Trophoblast cell (in vitro differentiated cells and primary cell): ENCODE measurements around the gene SLC25A23.

Experiments used
- DNase-seq, 2 donors: peaks; one replicate each; pipeline ENCODE4 v3.0.0-alpha.2; 2016
- H2AFZ ChIP-seq: 2 replicates; pipeline ENCODE4 v1.6.1; 2013; ENCODE audit warnings: low read length, moderate library complexity, mild to moderate bottlenecking; ENCODE audit not compliant: insufficient read depth, poor library complexity
- H2AK5ac ChIP-seq: 2 replicates; pipeline ENCODE4 v1.6.1; 2013; ENCODE audit warnings: mild to moderate bottlenecking, low read length
- H2BK120ac ChIP-seq: 2 replicates; pipeline ENCODE4 v1.6.1; 2013; ENCODE audit warnings: low read length, mild to moderate bottlenecking, moderate library complexity; ENCODE audit not compliant: insufficient read depth, poor library complexity
- H2BK12ac ChIP-seq: 2 replicates; pipeline ENCODE4 v1.6.1; 2013; ENCODE audit warnings: mild to moderate bottlenecking, low read length, moderate library complexity
- H2BK5ac ChIP-seq: 2 replicates; pipeline ENCODE4 v1.6.1; 2013; ENCODE audit warnings: low read length, low read depth, moderate library complexity, mild to moderate bottlenecking; ENCODE audit not compliant: poor library complexity
- H3K14ac ChIP-seq: 2 replicates; pipeline ENCODE4 v1.6.1; 2013; ENCODE audit warnings: mild to moderate bottlenecking, low read length
- H3K18ac ChIP-seq: 2 replicates; pipeline ENCODE4 v1.6.1; 2013; ENCODE audit warnings: mild to moderate bottlenecking, low read length
- H3K23ac ChIP-seq: 2 replicates; pipeline ENCODE4 v1.6.1; 2013; ENCODE audit warnings: low read length
- H3K27ac ChIP-seq: 2 replicates; pipeline ENCODE4 v1.5.1; 2013; ENCODE audit warnings: low read depth, mild to moderate bottlenecking, inconsistent platforms, low read length, moderate library complexity
- H3K27me3 ChIP-seq: 2 replicates; pipeline ENCODE4 v1.6.1; 2013; ENCODE audit warnings: inconsistent platforms, mild to moderate bottlenecking, low read length, moderate library complexity; ENCODE audit not compliant: insufficient read depth
- H3K36me3 ChIP-seq, 2 experiments: 1 replicate in 1 of 2; 2 replicates in 1 of 2; pipeline ENCODE4 v1.6.1; 2013; ENCODE audit warnings: low read length in 2 of 2, mild to moderate bottlenecking in 2 of 2, moderate library complexity in 1 of 2; ENCODE audit not compliant: insufficient read depth in 2 of 2, control insufficient read depth in 1 of 2
- H3K4ac ChIP-seq: 2 replicates; pipeline ENCODE4 v1.6.1; 2013; ENCODE audit warnings: low read depth, mild to moderate bottlenecking, low read length, moderate library complexity
- H3K4me1 ChIP-seq, 2 experiments: 1 replicate in 1 of 2; 2 replicates in 1 of 2; pipeline ENCODE4 v1.6.1; 2013; ENCODE audit warnings: low read length in 2 of 2, mild to moderate bottlenecking in 2 of 2, moderate library complexity in 1 of 2; ENCODE audit not compliant: insufficient read depth in 2 of 2, control insufficient read depth in 1 of 2
- H3K4me2 ChIP-seq: 2 replicates; pipeline ENCODE4 v1.6.1; 2013; ENCODE audit warnings: inconsistent platforms, mild to moderate bottlenecking, low read length, moderate library complexity
- H3K4me3 ChIP-seq: 2 replicates; pipeline ENCODE4 v1.5.1; 2013; ENCODE audit warnings: mild to moderate bottlenecking, low read depth, low read length, inconsistent platforms
- H3K79me1 ChIP-seq: one replicate; pipeline ENCODE4 v1.6.1; 2013; ENCODE audit warnings: low read length
- H3K79me2 ChIP-seq: 2 replicates; pipeline ENCODE4 v1.6.1; 2013; ENCODE audit warnings: low read length, mild to moderate bottlenecking; ENCODE audit not compliant: control insufficient read depth, insufficient read depth, poor library complexity
- H3K9ac ChIP-seq: 2 replicates; pipeline ENCODE4 v1.6.1; 2013; ENCODE audit warnings: mild to moderate bottlenecking, low read length
- H3K9me3 ChIP-seq: 2 replicates; pipeline ENCODE4 v1.6.1; 2013; ENCODE audit warnings: low read depth, mild to moderate bottlenecking, control low read depth, inconsistent platforms, low read length; ENCODE audit not compliant: insufficient read depth
- H4K12ac ChIP-seq: 2 replicates; pipeline ENCODE4 v1.6.1; 2013; ENCODE audit warnings: low read depth, mild to moderate bottlenecking, low read length, moderate library complexity
- H4K8ac ChIP-seq: 2 replicates; pipeline ENCODE4 v1.6.1; 2013; ENCODE audit warnings: low read depth, mild to moderate bottlenecking, low read length, moderate library complexity
- H4K91ac ChIP-seq: one replicate; pipeline ENCODE4 v1.6.1; 2013; ENCODE audit warnings: low read depth, mild to moderate bottlenecking, low read length, moderate library complexity
- WGBS: extraction: QIAGEN DNeasy Blood & Tissue Kit; methylation state at CpG from one replicate; pipeline ENCODE4 v1.1.7; 2013; ENCODE audit warnings: missing lambda C conversion rate; ENCODE audit not compliant: insufficient read length, insufficient coverage; ENCODE audit errors: extremely low coverage; 5-methylcytosine and 5-hydroxymethylcytosine counted together

Gene SLC25A23

DNA sequence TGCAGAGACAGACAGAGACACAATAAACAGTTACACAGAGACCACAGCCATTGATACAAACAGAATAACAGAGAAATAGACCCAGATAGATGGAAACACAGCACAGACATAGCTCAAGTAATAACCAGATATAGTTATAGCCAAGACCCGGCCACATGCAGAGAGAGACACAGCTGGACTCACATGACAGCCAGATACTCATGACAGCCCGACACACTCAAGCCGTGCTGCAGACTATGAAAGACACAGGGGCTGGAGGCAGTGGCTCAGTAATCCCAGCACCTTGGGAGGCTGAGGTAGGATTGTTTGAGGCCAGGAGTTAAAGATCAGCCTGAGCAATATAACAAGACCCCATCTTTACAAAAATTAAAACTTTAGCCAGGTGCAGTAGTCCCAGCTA, 23.6 kb upstream of the SLC25A23 start:
- Histone ChIP-seq H2AK5ac (no peak overlapping the region), H2BK120ac (no peak overlapping the region), H3K27me3 (no peaks in the 10 kb centered on the region), H2BK12ac (no peak overlapping the region), H4K8ac (no peak overlapping the region), H2BK5ac (no peak overlapping the region), H2AFZ (no peak overlapping the region), H3K4me1 (no peaks in the 10 kb centered on the region), H3K79me2 (no peaks in the 10 kb centered on the region), H3K27ac (no peak overlapping the region), H4K91ac (no peak overlapping the region), H3K79me1 (no peaks in the 10 kb centered on the region), H3K9me3 (peaks cover 3% of the 10 kb centered on the region), H3K23ac (no peak overlapping the region), H3K36me3 (no peaks in the 10 kb centered on the region), H3K18ac (no peak overlapping the region), H4K12ac (no peak overlapping the region), H3K4me2 (no peak overlapping the region), H3K9ac (no peak overlapping the region), H3K4ac (no peak overlapping the region), H3K4me3 (no peak overlapping the region), H3K14ac (no peak overlapping the region)
- no CpG with 5 or more reads among the region's 3 CpGs for WGBS
- no peak for DNase-seq

DNA sequence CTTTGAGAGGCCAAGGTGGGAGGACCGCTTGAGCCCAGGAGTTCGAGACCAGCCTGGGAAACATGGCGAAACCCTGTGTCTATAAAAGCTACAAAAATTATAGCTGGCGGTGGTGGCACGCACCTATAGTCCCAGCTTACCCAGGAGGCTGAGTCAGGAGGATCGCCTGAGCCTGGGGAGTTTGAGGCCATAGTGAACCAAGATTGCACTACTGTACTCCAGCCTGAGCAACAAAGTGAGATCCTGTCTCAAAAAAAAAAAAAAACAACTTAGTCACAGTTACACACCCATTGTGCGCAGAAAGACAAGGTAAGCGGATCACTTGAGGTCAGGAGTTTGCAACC, 22.7 kb upstream of the SLC25A23 start:
- H3K9me3 ChIP-seq, result peaks cover 3% of the 10 kb centered on the region
- H3K4me3 ChIP-seq, result no peak overlapping the region
- no peaks in the 10 kb centered on the region for H3K4me1 ChIP-seq
- H3K14ac ChIP-seq, result no peak overlapping the region
- H3K27ac ChIP-seq, result no peak overlapping the region
- no peak overlapping the region for H3K18ac ChIP-seq
- H2BK120ac ChIP-seq, result no peak overlapping the region
- H3K27me3 ChIP-seq, result no peaks in the 10 kb centered on the region
- no peak overlapping the region for H4K12ac ChIP-seq
- no peaks in the 10 kb centered on the region for H3K79me2 ChIP-seq
- no peak overlapping the region for H3K4me2 ChIP-seq
- no peak overlapping the region for H4K8ac ChIP-seq
- no peak overlapping the region for H2BK5ac ChIP-seq
- no peaks in the 10 kb centered on the region for H3K36me3 ChIP-seq
- H3K23ac ChIP-seq, result no peak overlapping the region
- no CpG with 5 or more reads among the region's 8 CpGs for WGBS
- no peak overlapping the region for H3K9ac ChIP-seq
- H3K4ac ChIP-seq, result no peak overlapping the region
- H3K79me1 ChIP-seq, result no peaks in the 10 kb centered on the region
- no peak overlapping the region for H2BK12ac ChIP-seq
- H2AK5ac ChIP-seq, result no peak overlapping the region
- H2AFZ ChIP-seq, result no peak overlapping the region
- DNase-seq, result no peak
- no peak overlapping the region for H4K91ac ChIP-seq

DNA sequence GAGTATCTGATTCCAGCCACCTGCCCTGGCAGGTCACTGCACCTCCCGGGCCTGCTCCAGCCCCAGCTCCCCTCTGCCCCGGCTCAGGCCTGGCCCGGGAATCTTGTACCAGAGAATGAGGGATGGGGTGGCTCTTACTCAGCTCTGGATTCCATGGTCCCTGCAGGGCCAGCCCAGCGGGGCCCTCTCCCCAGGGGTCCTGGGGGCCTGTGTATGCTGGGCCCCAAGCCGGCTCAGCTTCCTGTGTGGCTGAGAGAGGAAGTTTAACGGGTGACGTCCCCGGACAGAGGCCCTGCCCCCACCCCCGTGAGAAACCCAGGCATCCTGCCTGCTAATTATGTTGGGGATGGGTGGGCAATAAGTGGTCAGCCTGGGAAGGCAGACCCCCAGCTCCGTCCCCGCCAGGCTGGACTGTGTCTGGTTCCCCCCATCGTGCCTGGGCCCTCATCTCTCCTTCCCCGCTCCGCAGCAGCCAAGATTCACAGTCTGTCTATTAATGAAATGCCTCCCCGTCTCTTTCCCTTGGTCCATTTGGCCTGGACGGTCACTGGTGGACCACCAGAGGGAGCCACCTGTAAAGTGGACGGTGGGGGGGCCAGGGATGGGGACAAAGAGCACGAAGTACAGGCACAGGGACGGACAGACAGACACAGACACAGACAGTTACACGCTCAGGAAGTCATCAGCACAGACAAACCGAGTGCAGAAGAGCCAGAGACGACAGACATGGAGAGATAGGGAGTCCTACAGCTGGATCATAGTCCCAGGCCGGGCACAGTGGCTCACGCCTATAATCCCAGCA, 22.1 kb upstream of the SLC25A23 start, which contains the start of gene DENND1C:
Gene DENND1C, minus strand, starts transcription at position 247 of the 802 bp plus-strand sequence. Its CDS starts 92 bp downstream, at position 155.
- H3K4me3 ChIP-seq, result no peak within 1 kb of the TSS
- no peaks in the 10 kb centered on the region for H3K36me3 ChIP-seq
- no peak within 1 kb of the TSS for H4K91ac ChIP-seq
- H3K4me1 ChIP-seq, result peaks cover 0 to 2% of the 10 kb centered on the region in 2 experiments
- no peak within 1 kb of the TSS for H2AFZ ChIP-seq
- no peaks in the 10 kb centered on the region for H3K79me2 ChIP-seq
- no peak within 1 kb of the TSS for H2BK12ac ChIP-seq
- no peak within 1 kb of the TSS for H2BK5ac ChIP-seq
- H3K23ac ChIP-seq, result no peak within 1 kb of the TSS
- no peak within 1 kb of the TSS for H2AK5ac ChIP-seq
- peak within 1 kb of the TSS; percentile 55 for H3K9ac ChIP-seq
- H3K14ac ChIP-seq, result no peak within 1 kb of the TSS
- H3K9me3 ChIP-seq, result peaks cover 3% of the 10 kb centered on the region
- H3K4ac ChIP-seq, result no peak within 1 kb of the TSS
- WGBS, result no CpG with 5 or more reads among the region's 24 CpGs
- no peak within 1 kb of the TSS for H4K8ac ChIP-seq
- H4K12ac ChIP-seq, result no peak within 1 kb of the TSS
- H3K27me3 ChIP-seq, result no peaks in the 10 kb centered on the region
- no peak within 1 kb of the TSS for H3K4me2 ChIP-seq
- no peak within 1 kb of the TSS for H3K27ac ChIP-seq
- no peak within 1 kb of the TSS for H2BK120ac ChIP-seq
- DNase-seq, result peak in 1 of 2 donors; percentile 15
- H3K18ac ChIP-seq, result no peak within 1 kb of the TSS
- H3K79me1 ChIP-seq, result no peaks in the 10 kb centered on the region

DNA sequence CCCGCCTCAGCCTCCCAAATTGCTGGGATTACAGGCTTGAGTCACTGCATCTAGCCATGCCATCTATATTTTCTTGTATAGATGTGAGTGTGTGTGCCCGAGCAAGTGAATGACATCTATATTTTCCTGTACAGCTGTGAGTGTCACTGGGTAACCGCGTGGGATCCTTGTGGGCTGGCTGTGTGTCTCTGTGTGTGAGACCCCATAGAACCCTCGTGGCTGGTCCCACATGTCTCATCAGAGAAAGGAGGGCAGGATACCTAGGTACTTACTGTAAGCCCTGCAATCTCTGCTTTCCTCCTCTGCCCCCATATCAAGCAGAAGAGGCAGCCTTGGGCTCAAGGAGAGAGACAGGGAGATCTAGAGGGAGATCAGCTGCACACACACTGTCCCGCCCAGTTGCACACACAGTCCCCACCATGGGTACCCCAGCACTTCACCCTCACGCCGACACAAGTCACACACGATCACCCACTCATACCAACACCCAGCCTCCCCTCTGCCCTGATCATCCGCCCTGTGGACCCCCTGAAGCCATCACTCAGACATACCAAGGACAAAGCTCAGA, 21.3 kb upstream of the SLC25A23 start:
- no peak overlapping the region for H3K4ac ChIP-seq
- H3K79me1 ChIP-seq, result no peaks in the 10 kb centered on the region
- H2AFZ ChIP-seq, result no peak overlapping the region
- H3K9me3 ChIP-seq, result peaks cover 7% of the 10 kb centered on the region
- no peak overlapping the region for H3K4me2 ChIP-seq
- no CpG with 5 or more reads among the region's 10 CpGs for WGBS
- H3K36me3 ChIP-seq, result no peaks in the 10 kb centered on the region
- no peak overlapping the region for H4K91ac ChIP-seq
- H2AK5ac ChIP-seq, result no peak overlapping the region
- H3K27me3 ChIP-seq, result no peaks in the 10 kb centered on the region
- no peak overlapping the region for H3K18ac ChIP-seq
- no peak overlapping the region for H2BK5ac ChIP-seq
- no peak for DNase-seq
- no peak overlapping the region for H3K27ac ChIP-seq
- no peak overlapping the region for H3K14ac ChIP-seq
- H4K8ac ChIP-seq, result no peak overlapping the region
- no peak overlapping the region for H2BK12ac ChIP-seq
- H2BK120ac ChIP-seq, result no peak overlapping the region
- H3K79me2 ChIP-seq, result no peaks in the 10 kb centered on the region
- H3K4me1 ChIP-seq, result peaks cover 3 to 6% of the 10 kb centered on the region in 2 experiments
- H3K4me3 ChIP-seq, result no peak overlapping the region
- H3K23ac ChIP-seq, result no peak overlapping the region
- no peak overlapping the region for H4K12ac ChIP-seq
- peak overlapping the region; percentile 55 for H3K9ac ChIP-seq
